Retinal pigment epithelial cell (primary cell): ENCODE data around the gene PDIA5.

Source experiments
- DNase-seq: peaks from one replicate; pipeline ENCODE4 v3.0.0-alpha.2; 2010; ENCODE audit warnings: low read depth
- H3K4me3 ChIP-seq: 2 replicates; pipeline ENCODE4 v1.5.1; 2011; ENCODE audit warnings: mild to moderate bottlenecking, low read length, control low read depth, moderate library complexity
- TF ChIP-seq, protein P1 (sequence below): conservative IDR thresholded peaks from 2 replicates; pipeline ENCODE4 v1.5.1; 2011; ENCODE audit warnings: low read depth, low read length, control low read depth, inconsistent platforms

Gene PDIA5

DNA sequence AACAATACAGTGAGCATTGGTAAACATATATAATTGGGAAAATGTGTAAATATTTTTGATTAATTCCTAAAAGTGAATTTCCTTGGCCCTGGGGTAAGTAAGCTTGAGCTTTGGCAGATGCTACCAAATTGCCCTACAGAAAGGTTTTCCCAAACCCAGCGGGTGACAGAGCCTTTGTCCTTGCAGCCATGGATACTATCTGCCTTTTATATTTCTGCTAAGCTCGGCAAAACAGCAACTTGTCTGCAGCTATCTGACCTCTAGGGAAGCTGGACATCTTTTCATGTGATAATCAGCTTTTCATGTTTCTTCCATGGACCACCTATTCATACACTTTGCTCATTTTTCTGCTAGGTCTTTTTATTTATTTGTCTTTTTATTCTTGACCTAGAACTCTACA lies 70.2 kb downstream of the PDIA5 start:
- no peak overlapping the region for H3K4me3 ChIP-seq
- DNase-seq = no peak
- TF ChIP-seq, protein P1, sequence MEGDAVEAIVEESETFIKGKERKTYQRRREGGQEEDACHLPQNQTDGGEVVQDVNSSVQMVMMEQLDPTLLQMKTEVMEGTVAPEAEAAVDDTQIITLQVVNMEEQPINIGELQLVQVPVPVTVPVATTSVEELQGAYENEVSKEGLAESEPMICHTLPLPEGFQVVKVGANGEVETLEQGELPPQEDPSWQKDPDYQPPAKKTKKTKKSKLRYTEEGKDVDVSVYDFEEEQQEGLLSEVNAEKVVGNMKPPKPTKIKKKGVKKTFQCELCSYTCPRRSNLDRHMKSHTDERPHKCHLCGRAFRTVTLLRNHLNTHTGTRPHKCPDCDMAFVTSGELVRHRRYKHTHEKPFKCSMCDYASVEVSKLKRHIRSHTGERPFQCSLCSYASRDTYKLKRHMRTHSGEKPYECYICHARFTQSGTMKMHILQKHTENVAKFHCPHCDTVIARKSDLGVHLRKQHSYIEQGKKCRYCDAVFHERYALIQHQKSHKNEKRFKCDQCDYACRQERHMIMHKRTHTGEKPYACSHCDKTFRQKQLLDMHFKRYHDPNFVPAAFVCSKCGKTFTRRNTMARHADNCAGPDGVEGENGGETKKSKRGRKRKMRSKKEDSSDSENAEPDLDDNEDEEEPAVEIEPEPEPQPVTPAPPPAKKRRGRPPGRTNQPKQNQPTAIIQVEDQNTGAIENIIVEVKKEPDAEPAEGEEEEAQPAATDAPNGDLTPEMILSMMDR = no peak

DNA sequence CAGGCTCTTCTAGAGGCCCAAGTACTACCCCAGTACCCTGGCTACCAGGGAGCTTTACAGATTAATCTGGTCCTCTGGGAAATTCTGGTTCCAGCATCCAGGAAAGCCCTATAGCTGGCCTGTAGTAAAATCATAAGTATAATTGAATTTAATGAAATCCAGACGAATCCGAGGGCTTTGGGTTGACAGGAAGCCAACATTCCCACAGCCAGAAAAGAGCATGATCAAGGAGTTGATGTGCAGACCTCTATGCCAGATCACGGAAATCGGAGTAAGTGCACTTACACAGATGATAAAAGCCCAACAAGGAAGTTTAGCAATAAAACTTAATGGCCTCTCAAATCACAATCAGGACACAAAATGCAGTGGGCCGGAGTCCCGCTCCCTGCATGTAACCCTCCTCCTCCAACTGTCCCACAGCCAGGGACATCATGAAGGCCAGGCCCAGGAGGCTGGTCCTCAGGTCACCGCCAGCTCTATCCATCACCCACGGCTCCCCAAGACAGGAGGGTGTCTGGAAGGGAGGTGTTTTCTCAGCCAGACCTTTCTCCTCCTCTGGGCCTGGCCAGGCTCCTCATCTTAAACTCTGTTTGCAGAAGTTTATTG lies 72.1 kb downstream of the PDIA5 start:
- TF ChIP-seq, protein P1 = no peak

DNA sequence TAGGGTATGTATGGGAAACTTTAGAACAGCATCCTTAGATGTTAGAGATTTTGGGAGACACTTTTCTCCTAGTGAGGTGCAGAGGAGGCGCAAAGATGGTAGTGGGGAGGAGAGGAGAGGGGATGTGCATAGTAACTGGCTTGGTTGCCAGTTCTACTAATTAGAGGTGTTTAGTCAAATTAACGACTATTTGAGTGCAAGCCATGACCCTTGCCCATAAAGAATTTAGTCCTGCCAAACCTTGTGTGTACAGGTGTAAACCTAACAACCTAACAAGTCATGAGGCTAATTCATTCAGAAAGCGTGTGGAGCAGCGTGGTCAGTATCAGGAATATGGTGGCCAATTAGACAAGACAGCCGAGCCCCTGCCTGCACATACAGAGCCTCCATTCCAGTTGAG lies 72.7 kb downstream of the PDIA5 start:
- no peak for DNase-seq
- TF ChIP-seq, protein P1 = no peak
- H3K4me3 ChIP-seq = no peak overlapping the region

More for the DNA sequence above, 72.1 kb downstream of the PDIA5 start:
- DNase-seq = no peak
- H3K4me3 ChIP-seq = no peak overlapping the region

DNA sequence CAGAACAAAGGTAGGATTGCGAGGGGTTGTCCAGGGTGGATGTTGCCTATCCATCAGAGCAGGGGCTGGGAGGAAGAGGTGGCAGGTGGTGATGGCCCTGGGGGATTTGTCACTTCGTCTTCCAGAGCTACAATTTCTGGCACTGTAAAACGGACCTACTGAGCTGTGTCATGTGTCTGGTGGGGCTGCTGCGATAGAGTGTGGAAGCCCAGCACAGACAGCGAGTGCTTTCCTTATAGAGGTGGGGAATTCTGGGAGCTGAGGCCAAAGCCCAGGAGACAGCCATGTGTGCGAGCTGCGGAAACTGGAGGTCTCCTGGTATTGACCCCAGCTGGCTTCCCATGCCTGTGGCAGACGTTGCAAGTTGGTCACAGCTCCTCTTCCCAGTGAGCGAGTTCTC lies 73.7 kb downstream of the PDIA5 start:
- TF ChIP-seq, protein P1 = no peak
- H3K4me3 ChIP-seq = no peak overlapping the region
- DNase-seq = no peak

DNA sequence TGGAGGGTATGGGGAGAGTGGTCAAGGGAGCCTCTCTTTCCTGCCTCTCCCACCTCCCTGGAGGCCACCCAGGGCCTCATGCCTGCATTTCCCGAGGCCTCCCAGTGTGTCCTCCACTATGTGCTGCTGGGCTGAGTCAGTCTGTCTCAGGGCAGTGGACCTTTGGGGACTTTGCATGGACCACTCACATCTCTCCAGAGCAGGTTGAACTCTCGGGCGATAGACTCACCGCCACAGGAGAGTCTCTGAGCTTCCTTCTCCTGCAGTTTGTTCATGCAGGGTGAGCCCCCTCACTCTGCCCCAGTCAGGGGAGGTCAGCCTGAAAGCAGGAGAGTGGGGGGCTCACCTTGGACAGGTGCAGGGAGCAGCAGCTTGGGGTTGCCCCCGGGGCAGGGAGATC lies 74.5 kb downstream of the PDIA5 start:
- TF ChIP-seq, protein P1 = no peak
- no peak for DNase-seq

DNA sequence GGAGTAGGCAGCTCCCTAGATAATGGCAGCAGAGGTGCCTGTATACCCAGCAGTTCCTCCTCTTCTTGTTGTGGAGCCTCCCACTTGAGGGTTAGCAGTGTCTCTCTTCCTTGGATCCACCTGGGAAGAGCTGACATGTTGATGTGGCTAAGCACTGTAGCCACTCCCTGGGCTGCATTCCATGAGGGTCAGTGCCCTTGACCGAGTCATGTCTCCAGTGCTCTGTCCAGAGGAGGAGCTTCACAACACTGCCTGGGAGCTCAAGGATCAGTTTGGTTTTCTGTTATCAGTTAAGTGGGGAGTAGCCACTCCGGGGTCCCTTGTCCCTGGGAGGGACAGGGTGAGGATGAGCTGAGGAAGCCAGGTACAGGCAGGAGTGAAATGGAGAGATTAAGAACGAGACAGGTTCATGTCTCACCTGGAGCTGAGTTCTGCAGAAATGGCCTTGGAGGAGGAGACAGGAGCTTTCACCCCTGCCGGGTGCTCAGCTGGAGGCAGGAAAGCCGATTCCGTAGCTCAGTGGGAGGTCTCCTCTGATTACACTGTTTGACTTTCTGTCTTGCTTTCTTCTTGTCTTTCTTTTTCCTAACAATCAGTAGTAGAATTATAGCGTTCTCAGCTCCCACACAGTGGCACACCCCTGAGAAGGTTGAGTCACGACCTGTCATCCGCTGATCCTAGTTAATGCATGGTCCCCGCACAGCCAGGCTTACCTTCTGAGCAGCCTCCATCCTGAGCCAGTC lies 77.0 kb downstream of the PDIA5 start:
- no peak for DNase-seq
- H3K4me3 ChIP-seq = no peak overlapping the region
- TF ChIP-seq, protein P1 = no peak

More for the DNA sequence above, 74.5 kb downstream of the PDIA5 start:
- H3K4me3 ChIP-seq = no peak overlapping the region
